Stromal cell of bone marrow (primary cell): ENCODE measurements around the gene PRKCD.

ENCODE experiments used
- DNase-seq: peaks from one replicate; pipeline ENCODE4 v3.0.0-alpha.2; 2012; ENCODE audit warnings: low read depth

PRKCD gene

DNA sequence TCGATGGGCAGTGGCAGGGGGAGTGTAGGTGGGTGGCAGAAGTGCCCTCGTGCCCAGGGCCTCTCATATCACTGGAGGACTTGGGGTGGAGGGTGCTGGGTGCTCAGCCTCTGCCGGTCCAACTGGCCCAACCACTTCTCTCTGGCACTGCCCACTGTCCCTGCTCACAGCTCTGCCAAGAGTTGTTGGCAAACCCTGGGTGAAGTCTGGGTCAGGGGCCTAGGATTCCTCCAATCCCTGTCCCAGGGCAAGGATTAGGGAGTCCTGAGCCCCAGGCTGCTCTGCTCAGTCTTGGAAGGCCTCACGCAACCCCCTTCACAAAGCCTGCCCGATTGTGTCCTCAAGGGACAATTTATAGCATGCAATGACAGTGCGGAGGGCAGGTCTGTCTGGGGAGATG is 5.2 kb upstream of the PRKCD start:
- DNase-seq = no peak

DNA sequence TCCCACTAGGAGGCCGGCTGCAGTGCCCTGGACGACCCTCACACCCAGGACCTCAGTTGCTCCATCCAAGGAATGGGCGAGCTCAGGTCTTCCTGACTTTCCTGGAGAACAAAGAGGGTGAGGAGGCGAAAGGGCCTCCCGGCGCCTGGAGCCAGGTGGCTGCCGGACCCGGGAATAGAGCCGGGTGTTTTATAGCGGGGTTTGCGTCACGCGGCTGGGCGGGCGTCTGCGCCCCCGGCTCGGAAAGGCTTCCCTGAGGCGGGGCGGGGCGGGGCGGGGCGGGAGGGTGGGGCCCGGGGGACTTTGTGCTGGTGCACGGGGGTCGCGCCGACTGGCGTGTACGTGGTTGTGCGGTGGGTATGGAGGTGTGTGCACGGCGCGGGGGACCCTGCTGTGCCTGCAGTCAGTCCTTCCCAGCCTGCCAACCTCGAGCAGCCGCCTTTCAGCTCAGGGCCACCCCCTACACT is 4.6 kb upstream of the PRKCD start:
- DNase-seq = no peak

DNA sequence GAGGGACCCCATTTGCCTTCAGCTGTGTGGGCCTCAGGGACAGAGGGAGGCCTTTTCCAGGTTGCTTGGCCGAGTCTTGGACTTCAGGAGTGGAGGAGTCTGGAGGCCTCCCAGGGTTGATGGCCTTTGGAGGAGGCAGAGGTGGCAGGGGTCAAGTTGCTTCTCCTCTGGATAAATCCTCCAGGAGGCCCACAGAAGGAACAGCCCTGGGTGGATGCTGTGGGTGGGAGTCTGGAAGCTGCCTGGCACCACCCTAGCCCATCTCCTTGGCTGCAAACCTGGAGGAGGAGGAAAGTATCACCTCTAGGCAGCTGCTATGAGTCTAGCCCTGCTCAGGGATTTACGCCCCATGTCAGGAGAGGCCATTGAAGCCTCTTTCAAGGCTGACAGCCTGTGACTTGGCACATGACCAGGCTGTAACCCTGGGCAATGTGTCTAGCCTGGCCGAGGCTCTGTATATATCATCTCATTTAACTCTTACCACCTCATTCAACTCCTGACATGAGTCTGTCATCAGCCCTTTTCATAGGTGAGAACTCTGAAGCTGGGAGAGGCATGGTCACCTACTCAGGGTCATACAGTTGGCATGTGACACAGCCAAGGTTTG is 2.9 kb upstream of the PRKCD start:
- no peak for DNase-seq

DNA sequence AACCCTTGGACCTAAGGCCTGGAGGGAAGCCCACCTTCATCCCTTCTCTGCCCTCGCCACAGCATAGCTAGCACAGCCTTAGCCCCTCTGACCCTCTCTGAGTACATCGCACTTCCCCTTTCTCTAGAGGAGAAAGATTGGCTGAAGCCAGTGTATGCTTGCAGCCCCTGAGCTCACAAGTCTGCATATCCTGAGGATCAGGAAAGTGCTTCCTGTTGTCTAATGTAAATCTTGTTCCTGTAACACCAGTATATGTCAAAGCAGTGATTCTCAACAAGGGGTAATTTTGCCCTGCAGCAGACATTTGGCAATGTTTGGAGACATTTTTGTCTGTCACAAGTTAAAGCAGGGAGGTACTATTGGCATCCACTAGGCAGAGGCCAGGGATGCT is 2.2 kb upstream of the PRKCD start:
- no peak for DNase-seq

DNA sequence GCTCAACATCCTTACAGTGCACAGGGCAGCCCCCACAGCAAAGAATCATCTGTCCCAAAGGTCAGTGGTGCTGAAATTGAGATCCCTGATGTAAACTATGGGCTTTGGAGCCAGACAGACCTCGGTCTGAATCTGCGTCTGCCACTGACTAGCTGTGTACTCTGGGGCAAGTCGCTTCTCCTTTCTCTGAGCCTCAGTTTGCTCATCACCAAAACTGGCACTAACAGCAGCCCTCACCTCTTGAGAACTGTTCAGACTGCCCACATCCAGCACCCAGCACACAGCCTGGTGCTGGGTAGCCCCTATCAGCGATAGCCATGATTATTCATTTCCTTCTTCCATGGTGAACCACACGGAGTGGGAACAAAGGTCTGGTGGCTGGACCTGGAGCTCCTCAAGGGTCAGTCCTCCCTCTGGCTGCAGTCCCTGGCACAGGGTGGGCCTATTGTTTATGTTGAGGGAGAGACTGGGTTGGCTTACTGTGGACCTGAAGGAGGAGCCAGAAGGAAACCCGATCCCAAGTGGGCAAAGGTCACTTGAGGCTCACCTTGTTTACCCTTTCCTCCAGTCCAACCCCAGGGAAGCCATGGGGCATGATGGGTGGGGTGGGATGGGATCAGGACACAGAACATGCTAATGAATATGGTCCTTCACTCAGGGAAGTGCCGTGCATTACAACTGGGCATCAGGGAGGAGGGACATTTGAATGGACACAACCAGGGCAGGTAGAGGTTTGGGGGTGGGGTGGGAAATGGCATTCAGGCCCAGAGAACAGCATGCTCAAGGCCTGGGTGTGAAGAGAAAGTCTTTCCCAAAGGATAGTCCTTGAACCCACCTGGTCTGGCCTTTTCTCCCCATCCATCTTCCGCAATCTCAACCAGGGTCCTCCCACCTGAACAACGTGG is 1.6 kb upstream of the PRKCD start:
- DNase-seq = no peak

DNA sequence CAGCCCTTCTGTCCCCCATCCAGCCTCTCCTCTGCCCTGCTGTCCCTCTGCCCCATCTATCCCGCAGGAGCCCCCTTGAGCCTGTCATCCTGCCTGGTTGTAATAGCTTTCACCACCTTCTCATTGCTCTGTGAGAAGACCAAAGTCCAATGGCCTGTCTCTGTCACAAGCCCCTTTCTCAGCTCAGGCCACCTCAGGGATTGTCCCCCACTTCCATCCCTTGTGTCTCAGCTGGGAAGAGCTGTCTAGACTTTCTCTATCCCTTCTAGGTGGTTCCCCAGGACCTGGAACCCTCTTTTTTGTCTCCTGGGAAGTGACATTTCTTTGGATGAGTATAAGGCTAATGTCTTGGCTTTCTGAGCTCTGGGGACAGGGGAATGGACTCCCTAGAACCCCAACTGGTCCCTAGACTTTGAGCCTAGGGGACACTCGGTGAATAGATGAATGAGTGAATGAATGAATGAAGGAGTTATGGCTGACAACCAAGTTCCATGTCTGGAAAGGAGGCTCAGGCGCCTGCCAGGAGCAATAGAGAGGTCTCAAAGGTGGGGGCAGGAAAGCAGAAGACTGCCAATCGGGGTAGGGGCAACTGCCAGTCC is 849 bp upstream of the PRKCD start:
- no peak for DNase-seq

DNA sequence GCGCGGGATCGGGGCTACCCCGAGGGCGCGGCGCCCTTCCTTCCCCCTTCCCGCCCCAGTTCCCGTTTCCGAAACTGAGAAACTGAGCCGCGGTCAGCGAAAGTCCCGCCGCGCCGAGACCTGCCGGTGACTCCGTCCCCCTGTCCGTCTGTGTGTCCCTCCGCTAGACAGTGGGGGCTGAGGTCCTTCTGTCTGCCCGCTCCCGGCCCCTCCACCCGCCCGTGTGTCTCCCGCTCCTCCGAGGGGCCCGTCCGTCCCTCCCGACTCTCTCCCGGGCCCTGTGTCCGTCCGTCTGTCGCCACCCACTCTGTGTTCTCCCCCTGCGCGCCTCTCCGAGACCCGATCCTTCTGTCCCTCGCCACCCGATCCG is 426 bp downstream of the PRKCD start:
- no peak for DNase-seq

DNA sequence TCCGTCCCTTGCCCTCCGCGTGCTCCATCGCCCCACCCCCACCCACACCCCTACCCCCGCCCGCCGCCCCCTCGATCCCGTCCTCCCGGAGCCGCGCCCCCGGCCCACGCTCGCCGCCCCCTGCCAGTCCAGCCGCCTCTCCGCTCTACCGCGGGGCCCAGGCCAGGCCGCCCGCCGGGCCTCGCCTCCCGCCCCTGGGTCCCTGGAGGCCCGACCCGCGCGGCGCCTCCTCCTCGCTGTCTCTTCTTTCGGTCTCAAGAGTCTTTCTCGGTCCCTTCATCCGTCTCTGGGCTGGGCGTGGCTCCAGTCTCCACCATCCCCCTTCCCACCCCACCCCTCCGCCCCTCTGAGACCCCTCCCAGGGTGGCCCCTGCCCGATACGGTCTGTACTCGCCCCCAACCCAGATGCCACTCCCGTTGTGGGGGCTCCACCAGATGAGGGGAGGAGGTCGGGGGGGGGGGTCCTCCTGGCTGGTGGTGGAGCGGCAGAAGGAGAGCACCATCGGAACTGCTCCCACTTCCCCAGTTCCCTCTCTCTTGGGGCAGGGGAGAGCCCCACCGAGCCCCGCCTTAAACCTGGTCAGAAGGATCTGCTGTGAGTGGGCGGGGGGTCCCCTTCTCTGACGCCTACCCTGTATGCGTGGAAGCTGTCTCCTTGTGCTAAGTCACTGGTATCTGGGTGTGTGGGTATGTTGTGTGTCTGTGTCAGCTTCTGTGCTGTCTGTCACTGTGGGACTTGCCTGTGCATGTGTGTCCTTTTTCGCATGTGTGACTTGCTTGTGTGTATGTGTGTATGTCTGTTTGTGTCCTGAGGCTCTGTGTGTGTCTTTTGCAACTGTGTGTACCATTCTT is 1.0 kb downstream of the PRKCD start:
- no peak for DNase-seq

DNA sequence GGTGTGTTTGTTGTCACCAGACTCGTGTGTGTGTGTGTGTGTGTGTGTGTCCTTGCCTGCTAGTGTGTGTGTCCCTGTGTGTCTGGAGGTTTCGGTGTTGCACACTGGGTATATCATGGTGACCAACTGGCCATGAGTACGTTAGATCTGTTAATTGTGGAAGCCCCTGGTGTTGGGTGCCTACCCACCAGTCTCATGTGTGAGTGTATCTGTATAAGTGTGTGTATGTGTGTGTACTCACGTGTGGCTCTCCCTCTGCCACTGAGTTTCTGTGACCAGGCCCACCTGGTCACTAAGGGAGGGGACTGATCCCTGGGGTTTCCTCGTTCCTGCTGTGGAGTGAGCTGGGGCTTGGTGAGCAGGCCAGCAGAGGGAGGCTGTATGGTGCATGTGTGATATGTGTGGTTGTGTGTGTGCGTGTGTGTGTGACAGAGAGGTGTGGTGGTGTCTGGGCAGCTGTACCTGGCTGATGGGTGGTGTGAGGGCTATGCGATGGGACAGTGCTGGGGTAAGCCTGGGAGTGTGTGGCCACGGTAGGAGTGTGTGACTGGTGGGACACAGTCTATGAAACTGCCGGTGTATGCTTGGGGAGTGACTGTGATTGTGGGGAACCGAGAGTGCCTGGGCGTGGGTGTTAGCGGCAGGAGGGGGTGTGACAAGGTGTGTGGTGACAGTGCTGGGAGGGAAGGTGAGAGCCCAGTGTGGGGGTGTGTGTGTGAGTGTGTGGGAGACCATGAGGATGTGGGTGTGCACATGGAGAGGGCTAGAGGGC is 1.8 kb downstream of the PRKCD start:
- no peak for DNase-seq

DNA sequence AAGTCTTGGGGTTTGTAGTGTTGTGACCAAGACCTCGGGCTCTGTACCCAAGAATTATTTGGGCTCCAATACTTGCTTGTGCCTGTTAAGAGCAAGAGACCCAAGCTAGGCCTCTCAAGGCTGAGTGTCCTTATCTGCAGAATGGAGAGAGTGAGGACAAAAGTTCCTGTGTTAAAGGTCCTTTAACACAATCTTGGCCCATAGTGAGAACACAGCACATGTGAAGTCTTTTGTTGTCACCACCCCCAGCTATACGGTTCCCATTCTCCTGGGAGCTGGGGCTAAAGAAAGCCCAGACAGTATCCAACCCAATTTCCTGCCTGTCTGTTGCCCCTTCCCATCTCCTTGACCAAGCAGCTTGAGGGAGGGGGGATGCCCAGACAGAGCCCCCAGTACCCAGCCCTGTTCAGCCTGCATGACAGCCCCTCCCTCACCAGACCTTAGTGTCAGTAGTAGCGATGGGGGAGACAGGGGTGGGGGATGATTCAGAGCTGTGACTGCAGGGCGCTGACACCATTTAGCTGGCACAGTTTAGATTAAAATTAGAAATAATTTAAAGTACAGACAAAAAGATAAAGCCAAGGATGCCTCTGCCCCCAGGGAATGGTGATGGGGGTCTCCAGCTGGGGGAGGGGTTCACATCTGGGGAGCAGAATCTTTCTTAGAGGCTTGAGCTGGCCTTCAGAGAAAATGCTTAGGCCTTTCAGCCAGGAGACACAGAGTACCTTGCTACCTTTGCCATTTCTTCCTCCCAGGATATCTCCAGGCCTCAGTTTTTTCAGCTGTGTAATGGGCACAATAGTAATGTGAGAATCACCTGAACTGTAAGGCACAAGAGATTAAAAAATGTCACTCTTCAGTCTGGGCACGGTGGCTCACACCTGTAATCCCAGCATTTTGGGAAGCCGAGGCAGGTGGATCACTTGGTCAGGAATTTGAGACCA is 2.7 kb downstream of the PRKCD start:
- DNase-seq = no peak

DNA sequence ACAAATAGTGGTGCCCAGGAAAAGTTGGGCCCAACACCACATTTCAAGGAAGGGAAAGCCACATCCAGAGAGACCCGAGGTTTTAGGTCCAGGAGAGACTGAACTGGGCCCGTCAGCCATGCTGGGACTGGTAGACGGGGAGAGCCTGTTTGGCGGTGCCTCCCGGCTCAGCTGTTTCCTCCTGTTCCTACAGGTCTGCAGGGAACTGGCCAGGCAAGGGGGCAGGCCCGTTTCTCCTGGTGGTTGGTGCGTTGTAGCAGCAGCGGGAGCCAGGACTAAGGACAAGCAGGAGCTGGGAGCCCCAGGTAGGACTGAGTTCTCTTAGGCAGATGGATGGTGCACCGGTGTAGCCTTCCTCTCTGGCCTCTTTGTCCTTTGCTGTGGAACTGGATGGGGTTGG is 3.9 kb downstream of the PRKCD start:
- DNase-seq = no peak

DNA sequence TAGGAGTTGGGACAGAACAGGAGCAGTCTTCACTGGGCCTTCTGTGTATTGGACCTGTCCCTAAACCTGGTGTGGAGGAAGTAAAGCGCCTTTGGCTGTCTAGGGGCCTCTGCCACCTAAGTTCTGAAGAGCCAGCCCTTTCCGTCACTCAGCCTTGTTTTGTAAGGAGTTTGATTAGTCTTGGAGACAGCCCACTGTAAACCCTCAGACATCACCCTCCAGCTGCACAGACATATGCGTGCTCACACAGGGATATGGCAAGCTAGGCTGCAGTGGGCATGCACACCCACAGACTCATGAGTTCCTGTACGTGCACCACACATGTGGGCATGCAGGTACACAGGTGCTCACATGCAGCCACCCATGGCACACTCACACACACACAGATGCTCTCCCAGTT is 5.2 kb downstream of the PRKCD start:
- DNase-seq = no peak

DNA sequence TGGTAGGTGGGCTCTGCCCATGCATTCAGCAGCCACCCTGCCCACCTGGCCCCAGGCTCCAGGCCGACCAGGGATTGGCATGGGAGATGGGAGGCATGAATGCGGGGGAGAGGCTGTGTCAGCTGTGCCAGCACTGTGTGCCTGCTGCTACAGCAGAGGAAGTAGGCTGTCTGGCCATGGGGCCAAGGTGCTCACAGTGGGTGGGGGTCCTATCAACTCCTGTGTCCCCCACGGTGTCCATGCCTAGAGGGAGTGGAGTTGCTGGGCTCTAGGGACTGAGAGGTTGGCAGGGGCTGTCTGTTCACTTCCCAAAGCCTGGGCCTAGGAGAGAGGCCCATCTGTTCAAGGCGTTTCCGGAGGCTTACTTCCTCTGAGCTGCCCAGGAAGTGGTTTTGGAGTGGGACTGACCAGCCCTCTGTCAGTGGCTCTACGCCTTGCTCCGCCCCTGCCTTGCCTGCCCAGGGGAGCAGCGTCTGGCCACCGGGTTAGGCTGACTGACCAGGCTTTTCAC is 5.8 kb downstream of the PRKCD start:
- DNase-seq = peak; percentile 47

DNA sequence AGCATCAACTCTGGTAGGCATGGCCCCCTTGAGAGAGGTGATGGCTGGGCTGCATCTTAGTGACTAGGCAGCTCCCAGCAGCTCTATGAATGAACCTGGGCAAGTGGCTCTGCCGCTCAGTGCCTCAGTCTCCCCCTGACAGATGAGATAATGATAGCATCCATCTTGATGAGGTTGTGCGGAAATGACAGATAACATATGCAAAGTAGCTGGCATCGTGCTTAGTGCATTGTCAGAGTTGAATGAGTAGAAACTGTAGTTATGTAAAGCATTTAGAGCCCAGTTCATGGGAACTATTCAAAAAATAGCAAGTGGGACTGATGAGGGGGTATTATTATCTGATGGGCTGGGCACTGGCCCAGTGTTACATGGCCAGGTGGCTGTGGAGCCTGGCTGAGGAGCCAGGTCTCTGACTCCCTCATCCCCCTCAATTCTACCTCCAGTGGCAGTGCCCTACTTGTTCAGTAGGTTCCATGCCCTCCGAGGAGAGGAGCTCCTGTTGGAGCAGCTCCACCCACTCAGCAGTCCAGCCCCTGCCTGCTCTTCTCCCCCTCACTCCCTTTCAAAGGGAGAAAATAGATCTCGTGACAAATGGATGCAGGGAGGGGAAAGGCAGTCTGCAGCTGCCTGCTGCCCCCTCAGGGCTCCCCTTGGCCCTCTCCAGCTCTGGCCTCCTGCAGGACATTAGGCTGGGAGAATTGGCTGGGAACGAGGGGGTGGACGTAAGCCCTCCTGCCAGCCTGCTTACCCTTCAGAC is 6.6 kb downstream of the PRKCD start:
- no peak for DNase-seq

DNA sequence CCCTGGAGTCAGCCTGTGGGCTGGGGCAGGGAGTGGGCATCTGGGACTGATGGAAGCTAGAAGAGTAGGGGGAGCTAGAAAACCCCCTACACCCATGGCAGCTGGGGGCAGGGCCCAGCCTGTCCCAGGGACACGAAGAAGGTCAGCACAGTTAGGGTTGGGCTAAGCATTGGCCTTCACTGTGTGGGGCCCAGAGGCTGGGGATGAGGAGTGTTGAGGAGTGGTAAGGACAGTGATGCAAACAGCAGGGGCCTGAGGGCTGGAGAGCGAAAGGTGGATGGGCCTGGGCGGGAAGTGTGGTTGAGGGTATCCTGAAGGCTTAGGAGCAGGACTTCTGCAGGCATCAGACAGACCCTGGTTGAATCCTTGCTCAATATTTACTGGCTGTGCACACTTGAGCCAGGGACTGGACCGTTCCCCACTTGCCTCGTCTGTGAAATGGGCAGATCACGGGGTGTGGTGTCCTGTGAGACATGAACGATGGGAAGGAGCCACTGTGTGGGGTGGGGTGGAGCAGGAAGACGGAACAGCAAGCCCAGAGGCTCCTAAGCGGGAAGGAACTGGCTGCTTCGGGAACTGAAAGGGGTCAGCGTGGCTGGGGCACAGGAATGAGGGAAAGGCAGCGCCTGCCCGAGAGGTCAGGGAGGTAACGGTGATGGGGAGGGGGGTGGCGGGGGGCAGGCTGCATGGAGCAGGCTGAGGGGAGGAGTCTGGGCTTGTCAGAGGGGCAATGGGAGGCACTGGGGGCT is 7.3 kb downstream of the PRKCD start:
- DNase-seq = no peak

DNA sequence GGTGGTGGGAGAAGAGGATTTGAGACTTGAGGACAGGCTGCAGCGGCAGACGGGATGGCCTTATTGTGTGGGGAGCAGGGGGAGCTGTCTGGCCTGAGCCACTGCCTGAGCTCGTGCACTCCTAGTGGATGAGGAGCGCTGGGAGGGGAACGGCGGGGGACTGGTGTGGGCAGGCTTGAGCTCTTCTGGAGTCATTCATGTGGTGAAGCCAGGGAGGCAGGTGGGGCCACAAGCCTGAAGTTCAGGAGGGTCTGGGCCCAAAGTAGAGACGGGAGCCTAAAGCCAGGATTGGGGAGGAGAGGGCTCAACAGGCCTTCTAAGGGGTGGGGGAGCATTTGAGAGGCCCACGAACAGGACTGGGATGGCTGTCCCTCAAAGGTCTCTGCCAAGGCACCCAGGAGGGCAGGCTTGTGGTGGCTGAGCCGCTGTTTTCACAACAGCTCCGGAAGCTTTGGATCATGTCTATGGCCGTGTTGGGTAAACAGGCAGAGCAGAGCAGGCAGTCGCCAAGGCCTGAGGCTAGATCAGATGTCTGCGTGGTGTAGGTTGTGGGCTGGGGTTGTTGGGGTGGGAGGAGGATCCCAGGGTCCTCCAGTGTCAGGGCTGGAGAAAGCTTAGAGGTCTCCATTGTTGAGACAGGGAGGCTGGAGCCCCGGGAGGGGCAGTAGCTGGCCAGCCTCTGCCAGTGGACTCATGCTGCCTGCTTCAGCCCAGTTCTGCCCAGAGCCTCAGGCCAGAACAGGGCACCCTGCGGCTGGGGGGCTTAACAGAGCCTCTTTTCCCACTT is 8.2 kb downstream of the PRKCD start:
- no peak for DNase-seq

DNA sequence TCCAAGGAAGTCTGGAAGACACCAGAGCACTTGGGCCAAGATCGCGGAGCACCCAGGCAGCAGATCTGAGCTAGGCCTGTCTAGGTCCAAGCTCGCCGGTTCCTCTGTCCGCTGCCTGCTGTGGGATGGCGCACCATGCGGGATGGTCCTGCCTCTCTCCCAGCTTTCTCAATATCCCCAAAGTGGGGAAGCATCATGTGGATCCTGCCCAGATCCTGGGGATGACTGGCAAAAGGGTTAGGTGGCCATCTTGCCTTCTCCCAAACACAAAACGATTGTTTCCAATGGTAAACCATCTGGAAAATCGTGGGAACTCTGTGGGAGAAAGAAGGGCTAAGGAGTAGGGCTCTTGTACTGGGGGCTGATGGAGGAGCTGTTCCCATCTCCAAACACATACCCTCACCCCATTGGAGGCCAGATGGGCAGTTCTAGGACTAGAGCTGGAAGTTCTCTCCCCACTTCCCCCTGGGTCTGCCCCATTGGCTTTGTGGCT is 8.9 kb downstream of the PRKCD start:
- no peak for DNase-seq
